Right cardiac atrium (tissue), 5 donors: Measurements from ENCODE around the gene TP73. TPM values are rescaled to one million over a fixed set of nuclear protein-coding genes. Genes with fewer than 3 reads are reported as not detected.

ENCODE experiments used
- ATAC-seq, 2 donors: fragments of 200-7000 bp; cut with Tn5 transposase; one replicate each; pipeline versions ENCODE4 v1.8.0 to v1.9.1; 2020; ENCODE audit warnings: moderate library complexity in 2 of 2, mild to moderate bottlenecking in 1 of 2
- DNase-seq, 3 donors: peaks; one replicate each; pipeline ENCODE4 v3.0.0-alpha.2; 2020
- H3K27ac ChIP-seq: one replicate; pipeline ENCODE4 v1.5.1; 2013; ENCODE audit warnings: mild to moderate bottlenecking, low read length, control low read depth, moderate library complexity
- H3K27me3 ChIP-seq: one replicate; pipeline ENCODE4 v1.6.1; 2013; ENCODE audit not compliant: control insufficient read depth, insufficient read depth
- H3K4me1 ChIP-seq: one replicate; pipeline ENCODE4 v1.6.1; 2013; ENCODE audit warnings: low read length; ENCODE audit not compliant: control insufficient read depth, insufficient read depth
- H3K4me3 ChIP-seq: one replicate; pipeline ENCODE4 v1.5.1; 2013; ENCODE audit warnings: low read length, control low read depth
- H3K9me3 ChIP-seq: one replicate; pipeline ENCODE4 v1.6.1; 2013; ENCODE audit warnings: low read length; ENCODE audit not compliant: control insufficient read depth
- WGBS: extraction: QIAGEN DNeasy Blood & Tissue Kit; methylation state at CpG from one replicate; pipeline ENCODE4 v1.1.7; 2013; 5-methylcytosine and 5-hydroxymethylcytosine counted together
- intact Hi-C, 4 donors: fragments of 100-400 bp; cut with DNase I; formaldehyde crosslinking; loops; one replicate each; pipeline versions ENCODE4 v1.11.0 to v1.14.0; 2022 to 2023
- polyA plus RNA-seq: library from polyadenylated mRNA; stranded (reverse); fragments of 200-250 nt; gene quantifications from one replicate; pipeline ENCODE4 v1.2.3, GENCODE V29; 2013
- total RNA-seq, 4 donors: library from RNA; stranded (reverse); fragmentation: NEBNext Ultra II Directional; extraction: Animal tissue kit (Norgen Biotek cat#: 25700); gene quantifications; one replicate each; pipeline ENCODE4 v1.2.1, GENCODE V29; 2021
- donor health status: healthy with polysubstance abuse.
- donor health status: DM: no; HTN: yes; CAD: no.
- donor health status: DM: no; HTN: no; CAD: no.
- donor health status: DM: no; HTN: yes; CAD: no; lungs with severe emphysema.
- donor health status: DM: yes; HTN: yes; CAD: no.

Gene TP73
- total and polyA plus RNA-seq, 5 donors = 0.07 to 0.18 TPM; not detected in 3

DNA sequence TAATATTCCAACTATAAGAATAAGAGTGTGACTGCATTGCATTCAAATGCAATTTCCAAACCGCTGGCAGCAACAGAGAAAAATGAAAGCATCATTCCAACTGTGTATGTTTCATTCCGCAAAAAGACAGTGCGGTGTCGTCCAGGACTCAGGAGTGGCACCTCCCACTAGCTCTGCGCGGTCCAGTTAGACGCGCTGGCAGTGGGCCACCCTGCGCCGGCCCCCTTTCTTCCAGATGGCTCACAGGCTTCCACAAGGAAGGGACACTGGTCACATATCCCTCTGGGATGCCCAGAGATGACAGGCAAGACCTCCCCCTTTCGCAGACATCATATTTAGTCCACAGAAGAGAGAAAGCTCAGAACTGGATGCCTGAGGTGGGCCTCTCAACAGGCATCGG is 14.3 kb upstream of the TP73 start:
- 93% methylated on average over 12 of the region's 12 CpGs for WGBS
- intact Hi-C loops = no loop called here
- DNase-seq (peak in 1 of 3 donors; percentile 30), ATAC-seq (no peak)
- Histone ChIP-seq H3K27me3 (no peaks in the 10 kb centered on the region), H3K4me3 (no peak overlapping the region), H3K9me3 (no peaks in the 10 kb centered on the region), H3K27ac (no peak overlapping the region), H3K4me1 (no peaks in the 10 kb centered on the region)

DNA sequence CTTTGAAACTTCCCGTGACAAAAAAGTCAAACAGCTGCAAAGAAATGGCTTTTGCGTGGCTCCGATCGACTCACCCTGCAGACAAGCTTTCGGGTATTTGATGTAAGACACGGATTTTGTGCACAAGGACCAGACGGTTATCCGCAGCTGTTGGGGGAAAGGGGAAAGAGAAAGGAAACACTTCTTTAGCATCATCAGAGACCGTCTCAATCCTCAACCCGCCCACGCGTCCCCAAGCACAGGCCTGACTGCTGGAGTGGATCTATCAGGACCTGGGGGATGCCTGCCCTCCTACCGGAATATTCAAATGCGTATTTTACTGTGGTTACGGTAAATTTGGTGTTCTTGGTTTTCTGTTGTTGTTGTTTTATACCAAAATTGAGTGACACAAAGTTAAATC is 13.6 kb upstream of the TP73 start:
- no peak overlapping the region for H3K27ac ChIP-seq
- H3K9me3 ChIP-seq = no peaks in the 10 kb centered on the region
- H3K4me3 ChIP-seq = no peak overlapping the region
- intact Hi-C loops = no loop called here
- DNase-seq (no peak), ATAC-seq (no peak)
- WGBS = 94% methylated on average over 15 of the region's 15 CpGs
- no peaks in the 10 kb centered on the region for H3K4me1 ChIP-seq
- no peaks in the 10 kb centered on the region for H3K27me3 ChIP-seq

DNA sequence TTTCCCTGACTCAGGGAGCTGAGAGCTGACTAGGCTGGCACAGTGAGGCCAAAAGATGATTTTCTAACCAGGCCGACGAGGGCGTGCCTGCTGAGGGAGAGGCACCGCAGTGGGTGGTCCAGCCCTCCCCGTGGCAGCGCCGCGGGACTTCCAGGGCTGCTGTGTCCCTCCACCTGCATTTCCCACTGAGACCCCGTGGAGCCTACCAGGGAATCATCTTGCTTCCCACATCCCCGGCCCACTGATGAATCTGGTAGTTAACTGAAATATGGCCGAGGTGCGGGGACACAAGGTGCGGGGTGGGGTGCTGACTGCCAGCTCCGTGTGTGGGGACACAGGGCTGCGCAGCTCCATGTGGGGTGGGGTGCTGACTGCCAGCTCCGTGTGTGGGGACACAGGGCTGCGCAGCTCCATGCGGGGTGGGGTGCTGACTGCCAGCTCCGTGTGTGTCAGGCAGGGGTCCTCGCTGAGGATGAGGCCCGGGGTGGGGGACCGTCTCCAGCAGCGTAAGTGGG is 12.9 kb upstream of the TP73 start:
- Histone ChIP-seq H3K4me1 (no peaks in the 10 kb centered on the region), H3K4me3 (no peak overlapping the region), H3K27me3 (no peaks in the 10 kb centered on the region), H3K27ac (no peak overlapping the region), H3K9me3 (no peaks in the 10 kb centered on the region)
- ATAC-seq (peak in 1 of 2 donors; percentile 23), DNase-seq (peak in 1 of 3 donors; percentile 42)
- 92% methylated on average over 23 of the region's 23 CpGs for WGBS
- intact Hi-C loops = no loop called here

DNA sequence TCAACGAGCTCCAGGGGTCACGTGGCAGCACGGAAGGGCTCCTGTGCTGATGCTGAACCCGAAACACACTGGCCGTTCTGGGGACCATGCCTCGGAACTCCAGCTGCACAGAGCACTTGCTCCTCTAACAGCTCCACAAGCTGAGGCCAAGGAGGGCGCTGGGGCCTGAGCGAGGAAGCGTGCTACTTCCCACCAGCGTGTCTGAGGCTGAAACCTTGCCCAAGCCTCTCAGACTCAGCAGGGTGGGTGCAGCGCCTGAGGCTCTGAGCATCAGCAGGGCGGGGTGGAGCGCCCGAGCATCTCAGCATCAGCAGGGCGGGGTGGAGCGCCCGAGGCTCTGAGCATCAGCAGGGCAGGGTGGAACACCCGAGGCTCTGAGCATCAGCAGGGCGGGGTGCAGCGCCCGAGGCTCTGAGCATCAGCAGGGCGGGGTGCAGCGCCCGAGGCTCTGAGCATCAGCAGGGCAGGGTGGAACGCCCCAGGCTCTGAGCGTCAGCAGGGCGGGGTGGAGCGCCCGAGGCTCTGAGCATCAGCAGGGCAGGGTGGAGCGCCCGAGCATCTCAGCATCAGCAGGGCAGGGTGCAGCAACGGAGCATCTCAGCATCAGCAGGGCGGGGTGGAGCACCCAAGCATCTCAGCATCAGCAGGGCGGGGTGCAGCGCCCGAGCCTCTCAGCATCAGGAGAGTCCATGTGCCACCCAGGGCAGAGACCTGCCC is 12.0 kb upstream of the TP73 start:
- Histone ChIP-seq H3K9me3 (no peaks in the 10 kb centered on the region), H3K27me3 (no peaks in the 10 kb centered on the region), H3K4me3 (no peak overlapping the region), H3K27ac (no peak overlapping the region), H3K4me1 (no peaks in the 10 kb centered on the region)
- DNase-seq (no peak), ATAC-seq (no peak)
- intact Hi-C loops = no loop called here
- WGBS = 90% methylated on average over 36 of the region's 36 CpGs

DNA sequence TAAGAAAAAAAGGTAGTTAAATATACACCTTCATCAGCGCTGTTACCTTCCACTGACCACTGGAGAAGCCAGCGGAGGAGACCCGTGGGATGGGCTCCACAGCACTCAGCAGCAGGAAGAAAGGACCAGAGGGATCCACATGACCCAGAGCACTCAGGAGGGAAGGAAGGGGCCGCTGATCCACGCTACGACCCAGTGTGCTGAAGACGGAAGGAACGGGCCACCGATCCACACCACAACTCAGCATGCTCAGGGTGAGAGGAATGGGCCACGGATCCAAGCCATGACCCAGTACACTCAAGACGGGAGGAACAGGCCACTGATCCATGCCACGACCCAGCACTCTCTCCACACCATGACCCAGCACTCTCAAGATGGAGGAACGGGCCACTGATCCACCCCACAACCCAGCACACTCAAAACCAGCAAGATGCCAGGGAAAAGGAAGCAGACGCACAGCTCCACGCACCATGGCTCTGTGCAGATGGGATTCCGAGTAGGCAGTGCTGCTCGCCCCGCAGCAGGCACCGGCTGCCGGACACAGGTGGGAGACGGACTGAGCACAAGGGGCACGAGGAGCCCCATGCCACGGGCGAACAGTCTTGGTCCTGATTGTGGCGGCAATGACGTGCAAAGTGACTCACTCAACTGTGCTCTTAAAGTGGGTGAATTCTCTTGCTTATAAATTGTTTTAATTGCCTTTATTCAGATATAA is 11.1 kb upstream of the TP73 start:
- intact Hi-C loops = no loop called here
- Histone ChIP-seq H3K27ac (no peak overlapping the region), H3K4me1 (no peaks in the 10 kb centered on the region), H3K27me3 (no peaks in the 10 kb centered on the region), H3K9me3 (no peaks in the 10 kb centered on the region), H3K4me3 (no peak overlapping the region)
- WGBS = 92% methylated on average over 26 of the region's 26 CpGs
- DNase-seq (no peak), ATAC-seq (no peak)

DNA sequence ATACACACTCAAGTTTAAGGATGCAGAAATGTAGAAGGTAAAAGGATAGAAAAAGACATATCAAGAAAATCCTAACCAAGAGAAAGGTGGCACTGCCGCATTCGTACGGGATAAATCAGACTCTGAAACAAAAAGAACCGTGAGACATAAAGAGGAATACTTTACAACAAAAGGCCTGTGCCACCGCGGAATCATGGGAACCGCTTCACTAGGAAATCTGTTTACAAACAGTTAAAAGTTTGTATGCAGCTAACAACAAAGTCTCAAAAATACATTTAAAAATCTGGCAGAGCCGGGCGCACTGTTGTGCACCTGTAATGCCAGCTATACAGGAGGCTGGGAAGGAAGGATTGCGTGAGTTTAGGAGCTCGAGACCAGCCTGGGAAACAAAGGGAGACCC is 10.5 kb upstream of the TP73 start:
- H3K27me3 ChIP-seq = no peaks in the 10 kb centered on the region
- no peak for DNase-seq
- H3K27ac ChIP-seq = no peak overlapping the region
- no peak for ATAC-seq
- H3K4me1 ChIP-seq = no peaks in the 10 kb centered on the region
- no peaks in the 10 kb centered on the region for H3K9me3 ChIP-seq
- H3K4me3 ChIP-seq = no peak overlapping the region
- WGBS = 95% methylated on average over 11 of the region's 11 CpGs
- intact Hi-C loops = no loop called here

DNA sequence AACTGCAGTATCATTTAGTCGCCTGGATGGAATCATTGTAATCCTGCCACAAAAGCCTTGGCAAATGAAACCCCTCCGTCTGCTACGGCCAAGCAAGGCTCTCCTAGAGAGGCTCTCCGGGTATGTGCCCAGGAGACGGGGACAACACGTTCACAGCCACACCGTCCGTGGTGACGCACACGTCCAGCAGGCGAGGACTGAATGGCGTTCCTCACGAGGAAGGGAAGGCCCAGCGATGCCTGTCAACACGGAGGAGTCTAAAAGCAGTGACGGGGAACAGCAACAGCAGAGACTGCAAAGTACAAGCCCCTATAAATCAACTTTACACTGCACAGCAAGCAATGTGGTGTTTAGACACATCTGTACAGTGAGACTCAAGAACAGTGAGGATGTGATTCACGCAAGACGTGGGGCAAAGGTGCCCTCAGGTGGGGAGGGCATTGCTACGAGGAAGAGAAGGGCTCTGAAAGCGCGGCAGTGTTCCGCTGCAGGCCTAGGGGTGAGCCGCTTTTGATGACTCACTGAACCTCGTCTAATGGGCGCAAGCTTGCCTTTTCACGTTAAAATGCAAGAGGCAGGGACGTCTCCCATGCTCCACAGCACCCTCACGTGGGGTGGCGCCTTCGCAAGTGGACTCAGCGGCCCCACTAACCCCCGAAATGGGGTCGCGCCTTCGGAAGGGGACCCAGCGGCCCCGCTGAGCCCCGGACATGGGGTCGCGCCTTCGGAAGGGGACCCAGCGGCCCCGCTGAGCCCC is 9.2 kb upstream of the TP73 start:
- Histone ChIP-seq H3K9me3 (no peaks in the 10 kb centered on the region), H3K4me1 (no peaks in the 10 kb centered on the region), H3K27ac (no peak overlapping the region), H3K27me3 (no peaks in the 10 kb centered on the region), H3K4me3 (no peak overlapping the region)
- WGBS = 86% methylated on average over 41 of the region's 43 CpGs
- intact Hi-C loops = no loop called here
- ATAC-seq (no peak), DNase-seq (no peak)

DNA sequence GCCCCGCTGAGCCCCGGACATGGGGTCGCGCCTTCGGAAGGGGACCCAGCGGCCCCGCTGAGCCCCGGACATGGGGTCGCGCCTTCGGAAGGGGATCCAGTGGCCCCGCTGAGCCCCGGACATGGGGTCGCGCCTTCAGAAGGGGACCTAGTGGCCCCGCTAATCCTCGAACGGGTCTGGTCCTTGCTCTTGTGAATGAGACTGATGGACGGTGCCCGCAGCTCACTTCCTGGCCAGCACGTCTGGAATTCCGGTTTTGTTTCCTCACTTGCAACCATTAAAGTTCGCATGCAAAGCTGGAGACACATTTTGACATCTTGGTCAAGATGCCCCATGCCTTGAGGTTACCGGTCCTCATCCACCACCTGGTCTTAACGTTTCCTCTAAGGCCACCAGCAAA is 8.0 kb upstream of the TP73 start:
- DNase-seq = no peak
- H3K4me1 ChIP-seq = no peaks in the 10 kb centered on the region
- H3K27me3 ChIP-seq = no peaks in the 10 kb centered on the region
- intact Hi-C loops = no loop called here
- no peak overlapping the region for H3K27ac ChIP-seq
- no peak for ATAC-seq
- no peaks in the 10 kb centered on the region for H3K9me3 ChIP-seq
- no peak overlapping the region for H3K4me3 ChIP-seq
- 92% methylated on average over 19 of the region's 25 CpGs for WGBS

DNA sequence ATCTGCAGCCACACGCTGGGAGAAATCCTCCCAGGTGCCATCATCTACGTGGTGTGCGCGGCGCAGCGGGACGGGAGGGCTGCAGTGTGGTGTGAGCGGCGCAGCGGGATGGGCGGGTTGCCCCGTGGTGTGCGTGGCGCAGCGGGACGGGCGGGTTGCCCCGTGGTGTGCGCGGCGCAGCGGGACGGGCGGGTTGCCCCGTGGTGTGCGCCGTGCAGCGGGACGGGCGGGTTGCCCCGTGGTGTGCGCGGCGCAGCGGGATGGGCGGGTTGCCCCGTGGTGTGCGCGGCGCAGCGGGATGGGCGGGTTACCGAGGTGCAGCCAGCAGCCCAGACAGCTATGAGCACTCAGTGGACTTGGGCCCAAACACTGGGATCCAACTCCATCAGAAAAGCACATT is 7.1 kb upstream of the TP73 start:
- ATAC-seq = no peak
- H3K27ac ChIP-seq = no peak overlapping the region
- 95% methylated on average over 43 of the region's 43 CpGs for WGBS
- intact Hi-C loops = no loop called here
- DNase-seq = no peak
- no peaks in the 10 kb centered on the region for H3K27me3 ChIP-seq
- no peaks in the 10 kb centered on the region for H3K9me3 ChIP-seq
- H3K4me3 ChIP-seq = no peak overlapping the region
- no peaks in the 10 kb centered on the region for H3K4me1 ChIP-seq

DNA sequence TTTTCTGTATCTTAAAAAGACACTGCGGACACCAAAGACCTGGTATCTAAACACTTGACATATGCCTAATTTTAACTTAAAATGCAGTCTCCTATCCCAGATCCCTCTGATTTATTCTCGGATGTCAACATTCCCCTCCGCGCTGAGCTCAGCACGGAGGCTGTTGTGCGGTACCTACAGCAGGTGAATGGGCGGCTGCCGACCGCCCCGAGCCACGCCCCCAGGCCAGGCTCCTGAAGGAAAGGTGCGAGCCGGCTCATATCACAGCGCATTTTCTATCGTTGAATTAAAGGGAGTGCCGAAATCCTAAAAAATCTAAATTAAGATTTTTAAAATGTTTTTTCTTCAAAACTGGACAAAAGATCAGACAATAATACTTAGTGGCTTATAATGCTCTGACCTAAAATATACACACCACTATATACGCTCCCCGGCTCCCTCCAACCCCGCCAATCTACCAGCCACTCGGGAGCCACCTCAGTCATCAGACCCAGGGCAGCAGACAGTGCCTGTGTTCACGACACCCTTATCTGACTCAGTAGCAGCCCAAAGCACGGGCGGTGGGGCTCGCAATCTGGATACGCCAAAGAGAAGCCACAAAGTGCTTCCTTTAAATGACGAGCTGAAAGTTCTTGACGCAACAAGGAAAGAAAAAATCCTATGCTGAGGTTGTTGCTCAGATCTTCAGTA is 6.5 kb upstream of the TP73 start:
- H3K4me1 ChIP-seq = no peaks in the 10 kb centered on the region
- ATAC-seq (no peak), DNase-seq (no peak)
- WGBS = 94% methylated on average over 27 of the region's 27 CpGs
- H3K9me3 ChIP-seq = no peaks in the 10 kb centered on the region
- H3K4me3 ChIP-seq = no peak overlapping the region
- H3K27me3 ChIP-seq = no peaks in the 10 kb centered on the region
- H3K27ac ChIP-seq = no peak overlapping the region
- intact Hi-C loops = no loop called here
